Small intestine (tissue), 7 donors: ENCODE results near the gene DNAI2. TPM values are rescaled to one million over a fixed set of nuclear protein-coding genes. Genes with fewer than 3 reads are reported as not detected.

Experiments
- DNase-seq, 2 donors: peaks; one replicate each; pipeline versions ENCODE4 v3.0.0 to v3.0.0-alpha.2; 2013
- FAIRE-seq: peaks from 2 replicates; lab custom pipeline; 2012; peaks lifted over from hg19 to GRCh38; lab: Jason Lieb, UNC
- H3K27ac ChIP-seq, 3 donors: one replicate each; pipeline ENCODE4 v1.5.1; 2013; ENCODE audit warnings: low read length in 2 of 3, mild to moderate bottlenecking in 2 of 3, control low read depth in 1 of 3, inconsistent platforms in 1 of 3, low read depth in 1 of 3, moderate library complexity in 1 of 3
- H3K27me3 ChIP-seq, 3 donors: one replicate each; pipeline ENCODE4 v1.6.1; 2013; ENCODE audit warnings: low read length in 3 of 3, inconsistent platforms in 1 of 3; ENCODE audit not compliant: control insufficient read depth in 3 of 3, insufficient read depth in 3 of 3
- H3K36me3 ChIP-seq, 3 donors: one replicate each; pipeline ENCODE4 v1.6.1; 2013; ENCODE audit warnings: low read length in 3 of 3, inconsistent platforms in 1 of 3, low read depth in 1 of 3, mild to moderate bottlenecking in 1 of 3, moderate library complexity in 1 of 3; ENCODE audit not compliant: control insufficient read depth in 3 of 3, insufficient read depth in 2 of 3
- H3K4me1 ChIP-seq, 3 donors: one replicate each; pipeline ENCODE4 v1.6.1; 2013; ENCODE audit warnings: low read length in 2 of 3, inconsistent platforms in 1 of 3, low read depth in 1 of 3, mild to moderate bottlenecking in 1 of 3, moderate library complexity in 1 of 3; ENCODE audit not compliant: control insufficient read depth in 3 of 3, insufficient read depth in 2 of 3
- H3K4me3 ChIP-seq, 3 donors: one replicate each; pipeline ENCODE4 v1.5.1; 2013; ENCODE audit warnings: low read length in 3 of 3, control low read depth in 1 of 3, inconsistent platforms in 1 of 3, low read depth in 1 of 3, mild to moderate bottlenecking in 1 of 3, moderate library complexity in 1 of 3
- H3K9me3 ChIP-seq, 2 donors: one replicate each; pipeline ENCODE4 v1.6.1; 2013; ENCODE audit warnings: low read depth in 1 of 2, low read length in 1 of 2; ENCODE audit not compliant: control insufficient read depth in 2 of 2, insufficient read depth in 1 of 2
- WGBS, 3 donors: extraction: QIAGEN DNeasy Blood & Tissue Kit; methylation state at CpG; one replicate each; pipeline ENCODE4 v1.1.7; 2013; 5-methylcytosine and 5-hydroxymethylcytosine counted together
- polyA plus RNA-seq, 4 donors: library from polyadenylated mRNA; stranded (reverse) in 3 of 4; unstranded in 1 of 4; fragments of 200-250 nt in 3 of 4; fragments of 120-200 nt in 1 of 4; gene quantifications; one replicate each; pipeline versions ENCODE4 v1.2.1 to v1.2.3, GENCODE V29; 2013
- donor health status: healthy with polysubstance abuse.
- donor health status: control.
- donor health status: control.
- donor health status: Bipolar disorder and iron deficiency.
- donor health status: healthy.

DNAI2 gene
- polyA plus RNA-seq, 4 donors, result 0.03 to 0.10 TPM; not detected in 2

DNA sequence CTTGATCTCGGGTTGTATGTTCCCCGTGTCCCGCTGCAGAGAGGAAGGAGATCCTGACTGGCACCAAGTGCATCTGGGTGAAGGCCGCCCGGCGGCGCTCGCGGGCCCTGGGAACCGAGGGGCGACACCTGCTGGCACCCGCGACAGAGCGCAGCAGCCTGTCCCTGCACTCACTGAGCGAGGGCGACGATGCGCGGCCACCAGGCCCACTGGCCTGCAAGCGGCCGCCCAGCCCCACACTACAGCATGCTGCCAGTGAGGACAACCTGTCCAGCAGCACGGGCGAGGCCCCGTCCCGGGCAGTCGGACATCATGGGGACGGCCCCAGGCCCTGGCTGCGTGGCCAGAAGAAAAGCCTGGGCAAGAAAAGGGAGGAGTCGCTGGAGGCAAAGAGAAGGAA is 80.1 kb downstream of the DNAI2 start:
- 4 to 10% (median 5%) methylated on average over 24 to 29 of the region's 29 CpGs for WGBS, 3 donors
- Histone ChIP-seq H3K4me3 (no peak overlapping the region), H3K27ac (no peak overlapping the region), H3K27me3 (peaks cover 29 to 83% (median 29%) of the 10 kb centered on the region in 3 donors), H3K9me3 (no peaks in the 10 kb centered on the region), H3K4me1 (peaks cover 0 to 2% (median 0%) of the 10 kb centered on the region in 3 donors), H3K36me3 (no peaks in the 10 kb centered on the region)
- FAIRE-seq (no peak), DNase-seq (peak; percentile 41 to 49)

DNA sequence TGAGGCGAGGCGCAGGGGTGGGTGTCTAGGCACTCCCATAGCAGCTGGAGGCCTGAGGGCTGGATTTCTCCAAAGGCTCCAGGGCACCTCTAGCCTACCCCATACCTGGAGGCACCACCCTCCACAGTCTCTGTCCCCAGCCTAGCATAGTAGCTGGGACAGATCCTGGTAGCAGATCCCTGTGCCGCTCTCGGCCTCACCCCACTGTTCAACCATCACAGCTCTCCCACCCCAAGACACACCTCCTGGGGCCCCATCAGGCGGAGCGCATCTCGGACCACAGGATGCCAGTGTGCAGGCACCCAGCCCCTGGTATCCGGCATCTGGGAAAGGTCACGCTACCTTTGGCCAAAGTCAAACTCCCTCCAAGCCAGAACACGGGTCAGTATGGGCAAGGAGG is 80.5 kb downstream of the DNAI2 start:
- peaks cover 29 to 80% (median 29%) of the 10 kb centered on the region in 3 donors for H3K27me3 ChIP-seq
- peaks cover 0 to 2% (median 0%) of the 10 kb centered on the region in 3 donors for H3K4me1 ChIP-seq

DNA sequence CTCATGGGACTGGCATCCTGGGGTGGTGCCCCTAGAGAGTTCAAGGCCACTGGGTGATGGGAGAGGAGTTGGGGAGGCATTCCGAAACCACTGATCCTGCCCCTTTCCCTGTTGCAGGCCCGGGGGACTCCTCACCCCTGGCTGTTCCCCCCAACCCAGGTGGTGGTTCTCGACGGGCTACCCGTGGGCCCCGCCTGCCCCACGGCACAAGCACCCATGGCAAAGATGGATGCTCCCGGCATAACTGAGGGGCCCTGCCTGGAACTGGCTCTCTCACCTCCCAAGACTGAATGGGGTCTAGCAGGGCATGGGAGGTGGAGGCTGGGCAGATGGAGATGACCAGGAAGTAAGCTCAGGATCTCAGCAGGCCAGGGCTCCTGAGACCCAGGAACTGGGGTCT is 81.0 kb downstream of the DNAI2 start:
- no peaks in the 10 kb centered on the region for H3K36me3 ChIP-seq
- H3K9me3 ChIP-seq, result no peaks in the 10 kb centered on the region
- H3K27me3 ChIP-seq, result peaks cover 29 to 80% (median 29%) of the 10 kb centered on the region in 3 donors
- 74 to 84% (median 79%) methylated on average over 8 of the region's 8 CpGs for WGBS, 3 donors
- no peak overlapping the region for H3K27ac ChIP-seq
- DNase-seq (no peak), FAIRE-seq (no peak)
- H3K4me3 ChIP-seq, result no peak overlapping the region
- H3K4me1 ChIP-seq, result peaks cover 0 to 2% (median 0%) of the 10 kb centered on the region in 3 donors

More for the DNA sequence above, 80.5 kb downstream of the DNAI2 start:
- Histone ChIP-seq H3K9me3 (no peaks in the 10 kb centered on the region), H3K36me3 (no peaks in the 10 kb centered on the region), H3K27ac (no peak overlapping the region), H3K4me3 (no peak overlapping the region)
- 65 to 82% (median 82%) methylated on average over 8 to 10 of the region's 10 CpGs for WGBS, 3 donors
- DNase-seq (no peak), FAIRE-seq (no peak)

DNA sequence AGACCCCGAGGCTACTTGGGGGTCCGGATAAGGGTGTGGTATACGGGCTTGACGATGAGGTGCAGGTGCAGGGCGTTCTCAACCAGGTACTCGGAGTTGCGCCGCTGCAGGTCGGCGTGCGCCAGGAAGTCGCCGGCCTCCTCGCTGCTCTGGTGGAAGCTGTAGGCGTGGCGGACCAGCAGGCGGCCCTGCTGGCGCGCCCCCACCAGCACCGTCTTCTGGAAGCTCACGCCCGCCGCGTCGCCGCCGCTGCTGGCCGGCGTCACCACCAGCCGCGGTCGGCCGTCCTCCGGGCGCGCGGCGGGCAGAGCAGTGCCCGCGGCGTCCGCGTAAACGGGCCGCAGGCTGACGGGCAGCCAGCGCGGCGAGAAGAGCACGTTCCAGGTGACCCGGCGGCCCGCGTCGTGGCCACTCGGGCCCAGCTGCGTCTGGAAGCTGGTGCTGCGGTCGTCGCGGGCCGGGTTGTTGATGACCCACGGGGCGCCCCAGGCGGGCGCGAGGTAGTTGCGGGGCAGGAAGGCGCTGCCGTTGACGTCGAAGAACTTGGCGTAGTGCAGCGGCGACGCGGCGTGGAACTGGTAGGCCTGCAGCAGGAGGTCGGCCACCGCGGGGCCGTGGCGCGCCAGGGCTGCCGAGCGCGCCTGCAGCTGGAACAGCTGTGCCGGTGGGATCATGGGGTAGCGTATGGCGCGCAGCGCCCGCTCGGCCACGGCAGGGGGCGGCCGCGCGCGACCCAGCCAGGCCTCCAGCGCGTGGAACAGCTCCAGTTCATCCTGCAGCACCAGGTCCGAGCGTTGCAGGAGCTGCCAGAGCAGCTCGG is 82.8 kb downstream of the DNAI2 start:
- Histone ChIP-seq H3K27ac (no peak overlapping the region), H3K9me3 (no peaks in the 10 kb centered on the region), H3K4me3 (no peak overlapping the region), H3K27me3 (peaks cover 29 to 78% (median 29%) of the 10 kb centered on the region in 3 donors), H3K4me1 (peaks cover 0 to 2% (median 0%) of the 10 kb centered on the region in 3 donors), H3K36me3 (no peaks in the 10 kb centered on the region)
- FAIRE-seq (no peak), DNase-seq (peak in 1 of 2 donors; percentile 42)
- WGBS, 3 donors, result 2 to 5% (median 3%) methylated on average over 73 to 105 of the region's 105 CpGs

DNA sequence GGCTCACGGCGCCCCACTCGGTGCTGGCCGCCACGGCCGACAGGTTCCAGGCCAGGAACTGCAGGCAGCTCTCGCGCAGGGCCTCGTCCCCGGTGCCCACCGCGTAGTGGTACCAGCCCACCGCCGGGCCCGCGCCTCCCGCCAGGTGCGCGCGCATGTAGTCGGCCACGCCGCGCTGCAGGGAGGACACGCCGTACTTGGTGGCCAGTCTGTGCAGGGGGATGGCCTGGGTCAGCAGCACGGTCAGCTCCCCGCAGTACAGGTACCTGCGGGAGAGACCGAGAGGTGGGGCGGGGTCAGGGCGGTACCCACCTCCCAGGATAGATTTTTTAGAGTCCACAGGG is 83.4 kb downstream of the DNAI2 start:
- Histone ChIP-seq H3K27ac (no peak overlapping the region), H3K4me3 (no peak overlapping the region), H3K9me3 (no peaks in the 10 kb centered on the region), H3K4me1 (peaks cover 0 to 2% (median 0%) of the 10 kb centered on the region in 3 donors), H3K36me3 (no peaks in the 10 kb centered on the region), H3K27me3 (peaks cover 24 to 76% (median 28%) of the 10 kb centered on the region in 3 donors)
- FAIRE-seq (no peak), DNase-seq (no peak)
- WGBS, 3 donors, result 18 to 25% (median 22%) methylated on average over 25 to 32 of the region's 32 CpGs

DNA sequence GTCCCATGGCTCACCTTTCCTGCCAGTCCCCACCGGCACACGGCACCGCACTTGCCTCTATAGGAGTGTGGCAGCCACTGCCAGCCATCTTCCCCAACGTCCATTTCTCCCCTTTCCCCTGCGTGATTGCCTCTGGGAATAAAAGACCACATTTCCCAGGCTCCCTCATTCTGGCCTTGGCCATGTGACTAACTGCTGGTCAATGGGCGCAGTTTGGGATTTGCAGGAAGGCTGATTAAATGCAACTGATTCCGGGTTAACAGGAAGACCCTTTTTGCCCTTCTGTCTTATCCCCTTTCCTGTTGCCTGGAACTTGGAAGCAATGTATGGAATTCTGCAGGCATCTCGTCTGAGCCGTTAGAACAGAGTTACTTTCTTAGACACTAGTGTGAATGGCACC is 84.7 kb downstream of the DNAI2 start:
- no peaks in the 10 kb centered on the region for H3K36me3 ChIP-seq
- no peak for DNase-seq
- peaks cover 0 to 2% (median 0%) of the 10 kb centered on the region in 3 donors for H3K4me1 ChIP-seq
- H3K27me3 ChIP-seq, result peaks cover 20 to 66% (median 25%) of the 10 kb centered on the region in 3 donors
- no peaks in the 10 kb centered on the region for H3K9me3 ChIP-seq
- no peak overlapping the region for H3K4me3 ChIP-seq
- 69 to 82% (median 74%) methylated on average over 9 of the region's 9 CpGs for WGBS, 3 donors
- H3K27ac ChIP-seq, result no peak overlapping the region
- no peak for FAIRE-seq

DNA sequence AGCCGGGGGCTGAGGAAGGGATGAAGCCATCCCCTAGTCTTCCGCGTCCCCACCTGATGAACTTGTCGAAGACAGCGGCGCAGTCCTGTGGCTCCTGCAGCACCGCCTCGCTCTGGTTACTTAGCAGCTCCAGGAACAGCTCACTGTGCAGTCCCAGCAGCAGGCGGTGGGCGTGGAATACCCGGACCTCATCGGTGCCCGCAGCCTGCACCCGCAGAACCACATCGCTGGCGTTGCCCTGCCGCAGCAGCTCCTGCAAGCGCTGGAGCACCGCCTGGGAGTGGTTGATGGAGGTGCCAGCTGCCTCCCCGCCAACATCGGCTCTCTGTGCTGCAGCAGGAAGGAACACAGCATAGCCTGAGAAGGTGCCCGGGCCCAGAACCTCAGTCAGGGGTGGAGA is 85.9 kb downstream of the DNAI2 start:
- no peak for DNase-seq
- peaks cover 19 to 54% (median 21%) of the 10 kb centered on the region in 3 donors for H3K27me3 ChIP-seq
- no peak for FAIRE-seq
- 87 to 93% (median 93%) methylated on average over 22 of the region's 22 CpGs for WGBS, 3 donors
- H3K36me3 ChIP-seq, result no peaks in the 10 kb centered on the region
- H3K9me3 ChIP-seq, result no peaks in the 10 kb centered on the region
- no peak overlapping the region for H3K4me3 ChIP-seq
- no peak overlapping the region for H3K27ac ChIP-seq
- H3K4me1 ChIP-seq, result peaks cover 0 to 2% (median 0%) of the 10 kb centered on the region in 3 donors

DNA sequence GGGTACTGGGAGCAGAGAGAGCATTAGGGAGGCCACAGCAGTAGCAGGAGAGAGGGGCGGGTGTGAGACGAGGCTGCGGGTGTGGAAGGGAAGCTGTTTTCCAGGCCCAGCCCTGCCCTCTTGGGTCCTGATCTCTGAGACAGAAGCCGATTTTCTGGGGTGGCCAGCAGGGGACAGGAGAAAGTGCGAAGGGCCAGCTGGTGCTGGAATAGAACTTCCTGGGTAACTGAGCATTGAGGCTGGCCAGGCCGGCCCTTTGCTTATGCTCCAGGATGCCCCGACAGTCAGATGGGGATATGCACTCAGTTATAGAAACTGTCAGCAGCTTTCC is 86.8 kb downstream of the DNAI2 start:
- 48 to 60% (median 49%) methylated on average over 7 of the region's 7 CpGs for WGBS, 3 donors
- Histone ChIP-seq H3K9me3 (no peaks in the 10 kb centered on the region), H3K27ac (no peak overlapping the region), H3K27me3 (peaks cover 16 to 45% (median 18%) of the 10 kb centered on the region in 3 donors), H3K4me1 (peaks cover 0 to 2% (median 0%) of the 10 kb centered on the region in 3 donors), H3K4me3 (no peak overlapping the region), H3K36me3 (no peaks in the 10 kb centered on the region)
- FAIRE-seq (no peak), DNase-seq (no peak)
